HCT116 (cell line): ENCODE data around the gene NBAS.

Experiments
- CTCF ChIP-seq, 3 experiments: fragments of 200-600 bp in 1 of 3; sonication (generic) in 1 of 3; IDR thresholded peaks in 2 of 3; conservative IDR thresholded peaks in 1 of 3; 2 replicates each; pipeline ENCODE4 v1.5.1; 2012 to 2017; ENCODE audit warnings: low read depth in 2 of 3, low read length in 2 of 3, antibody characterized with exemption in 1 of 3, borderline replicate concordance in 1 of 3, control low read depth in 1 of 3, mild to moderate bottlenecking in 1 of 3, mixed read lengths in 1 of 3, mixed run types in 1 of 3, moderate library complexity in 1 of 3; ENCODE audit not compliant: insufficient read depth in 1 of 3
- EZH2 ChIP-seq: fragments of 200-600 bp; sonication (generic); IDR thresholded peaks from 2 replicates; pipeline ENCODE4 v1.6.1; 2017; ENCODE audit warnings: antibody characterized with exemption, mixed run types
- POLR2A ChIP-seq: IDR thresholded peaks from 2 replicates; pipeline ENCODE4 v1.7.0; 2011; ENCODE audit warnings: borderline replicate concordance; ENCODE audit not compliant: insufficient read depth, insufficient read length; ENCODE audit errors: extremely low read depth
- POLR2AphosphoS5 ChIP-seq: IDR thresholded peaks from 2 replicates; pipeline ENCODE4 v1.6.1; 2011; ENCODE audit warnings: mild to moderate bottlenecking, low read depth, low read length, moderate library complexity
- SRF ChIP-seq: IDR thresholded peaks from 2 replicates; pipeline ENCODE4 v1.6.1; 2012; ENCODE audit warnings: low read depth
- TCF7L2 ChIP-seq: IDR thresholded peaks from 2 replicates; pipeline ENCODE4 v1.7.0; 2011; ENCODE audit warnings: borderline replicate concordance, inconsistent platforms; ENCODE audit not compliant: insufficient read depth, insufficient read length; ENCODE audit errors: extremely low read depth

DNA sequence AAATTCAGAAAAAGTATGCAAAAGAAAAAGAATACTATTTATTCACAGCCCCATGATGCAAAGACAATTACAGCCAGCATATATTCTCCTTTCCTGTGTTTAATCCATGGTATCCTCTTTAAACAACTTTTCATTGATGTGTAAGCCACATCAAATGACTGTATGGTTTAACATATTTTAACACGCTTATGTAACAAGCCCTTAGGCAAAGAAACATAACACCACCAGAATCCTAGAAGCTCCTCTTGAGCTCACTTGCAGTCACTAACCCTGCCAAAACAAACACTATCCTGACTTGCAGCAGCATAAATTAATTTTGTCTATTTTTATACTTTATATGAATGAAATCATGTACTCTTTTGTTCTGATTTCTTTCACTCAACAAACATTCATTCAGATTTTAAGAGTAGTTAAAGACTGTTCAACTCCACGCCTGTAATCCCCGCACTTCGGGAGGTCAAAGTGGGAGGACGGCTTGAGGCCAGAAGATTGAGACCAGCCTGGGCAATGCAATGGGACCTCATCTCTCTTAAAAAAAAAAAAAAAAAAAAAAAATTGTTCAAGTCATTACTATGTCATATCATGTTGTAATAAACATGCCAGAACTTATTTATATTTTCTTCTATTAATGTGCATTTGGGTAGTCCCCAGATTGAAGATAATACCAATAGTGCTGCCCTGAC lies 226.3 kb downstream of the NBAS start:
- TF ChIP-seq CTCF (IDR thresholded peaks at IDR 0.05 in 2 of 3, conservative IDR thresholded peaks at IDR 0.05 in 1 of 3; ENCODE audit: borderline replicate concordance in 1 of 3, insufficient read depth in 1 of 3, low read depth in 2 of 3, low read length in 2 of 3): no peak
- TF ChIP-seq TCF7L2: no peak
- no peak for TF ChIP-seq SRF
- no peak for TF ChIP-seq POLR2AphosphoS5
- TF ChIP-seq POLR2A: no peak
- no peak for TF ChIP-seq EZH2
